ENCODE data around the gene TCERG1. TPM values are rescaled to one million over a fixed set of nuclear protein-coding genes. Genes with fewer than 3 reads are reported as not detected.

TCERG1 gene
- total RNA-seq, 1 experiment from 2014 or later: 112 TPM

DNA sequence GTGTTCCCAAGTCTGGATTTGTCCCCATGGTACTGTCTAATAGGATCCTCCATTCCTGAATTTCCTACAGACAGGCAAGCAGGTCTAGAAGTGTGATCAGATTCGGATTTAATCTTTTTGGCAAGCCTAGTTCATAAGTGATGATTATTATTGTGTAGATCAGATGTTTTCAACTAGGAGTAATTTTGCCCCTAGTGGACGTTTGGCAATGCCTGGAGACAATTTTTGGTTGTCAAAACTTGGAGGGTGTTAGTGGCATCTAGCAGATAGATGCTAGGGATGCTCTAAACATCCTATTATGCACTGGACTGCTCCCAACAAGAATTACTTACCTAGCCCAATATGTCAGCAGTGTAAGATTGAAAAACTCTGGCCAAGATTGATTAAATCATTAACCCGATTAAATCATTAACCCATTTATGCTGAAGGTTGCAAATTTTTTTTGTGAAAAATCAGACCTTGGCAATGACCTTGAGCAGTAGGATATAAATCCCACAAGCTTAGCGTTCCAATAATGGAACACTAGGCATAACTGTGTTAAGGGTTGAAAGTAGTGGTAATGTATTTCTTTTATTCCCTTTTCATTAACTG is 28.2 kb downstream of the TCERG1 start:
- no peak overlapping the region for H3T11ph ChIP-seq (ENCODE audit: low read length)
- Mint-ChIP-seq H3K4me1 (no peaks in the 10 kb centered on the region), H3K4me3 (no peak overlapping the region), H3K9me3 (no peaks in the 10 kb centered on the region), H3K27ac (no peak overlapping the region), H3K27me3 (ENCODE audit: low read depth) (no peaks in the 10 kb centered on the region), H3K36me3 (ENCODE audit: insufficient read depth in 1 of 3, low read depth in 3 of 3) (peaks cover 29 to 71% (median 69%) of the 10 kb centered on the region in 3 experiments; a peak in 6 of 7 replicates)
- no peak overlapping the region for H3K56ac ChIP-seq (ENCODE audit: insufficient read length, low read depth, low read length)
- no peaks in the 10 kb centered on the region for H3K4me1 ChIP-seq (ENCODE audit: insufficient read depth, low read length)
- no peak overlapping the region for H2BK20ac ChIP-seq (ENCODE audit: low read depth, low read length, poor library complexity, severe bottlenecking)
- no peak for DNase-seq
- H2BK15ac ChIP-seq (ENCODE audit: low read depth, low read length): no peak overlapping the region
- no peaks in the 10 kb centered on the region for H3K27me3 ChIP-seq (ENCODE audit: insufficient read depth, low read length)
- H3K14ac ChIP-seq (ENCODE audit: insufficient read depth, low read length): no peak overlapping the region
- H3K9ac ChIP-seq (ENCODE audit: extremely low read depth, insufficient read length, low read length): no peak overlapping the region
- H2AK5ac ChIP-seq (ENCODE audit: insufficient read length, low read length): no peak overlapping the region
- H4K91ac ChIP-seq (ENCODE audit: insufficient read length, low read depth, low read length): no peak overlapping the region
- H3K4ac ChIP-seq (ENCODE audit: low read depth, low read length): no peak overlapping the region
- TF ChIP-seq CTCF (conservative IDR thresholded peaks at IDR 0.05): peak; percentile 47; the same call in 2 of the 3 replicates
- no peaks in the 10 kb centered on the region for H4K20me1 ChIP-seq (ENCODE audit: control insufficient read depth, insufficient read depth, insufficient read length)
- H3K18ac ChIP-seq (ENCODE audit: insufficient read length, low read depth, low read length): no peak overlapping the region
- no peak overlapping the region for H2AFZ ChIP-seq (ENCODE audit: low read length)
- no peaks in the 10 kb centered on the region for H3K23me2 ChIP-seq (ENCODE audit: insufficient read length, low read depth, low read length, poor library complexity, severe bottlenecking)
- no peak overlapping the region for H3K23ac ChIP-seq (ENCODE audit: insufficient read length, low read depth, low read length)
- no peak overlapping the region for H2BK5ac ChIP-seq (ENCODE audit: insufficient read length, low read length)
- H3K79me1 ChIP-seq (ENCODE audit: insufficient read depth, low read depth, low read length, poor library complexity, severe bottlenecking): no peaks in the 10 kb centered on the region
- no peaks in the 10 kb centered on the region for H3K79me2 ChIP-seq (ENCODE audit: insufficient read depth, low read length)
- no peak overlapping the region for H2BK12ac ChIP-seq (ENCODE audit: insufficient read length, low read depth, low read length)
- H4K8ac ChIP-seq (replicated peaks; ENCODE audit: insufficient read length, low read depth, low read length): no peak overlapping the region
- H4K5ac ChIP-seq (ENCODE audit: insufficient read length, low read depth, low read length): no peak overlapping the region
- no CpG with 5 or more reads among the region's 4 CpGs for WGBS (ENCODE audit: extremely low coverage, insufficient read length, low lambda C conversion rate)
- no peak overlapping the region for H2BK120ac ChIP-seq (ENCODE audit: low read depth, low read length, poor library complexity, severe bottlenecking)
- no peak overlapping the region for H3K27ac ChIP-seq (ENCODE audit: insufficient read length, low read depth, low read length)
- H3K4me2 ChIP-seq (ENCODE audit: insufficient read depth, insufficient read length, low read length): no peak overlapping the region
- H3K9me3 ChIP-seq (ENCODE audit: control insufficient read depth, low read depth, low read length): no peaks in the 10 kb centered on the region
